ENCODE measurements around the gene PDE4A. TPM values are rescaled to one million over a fixed set of nuclear protein-coding genes. Genes with fewer than 3 reads are reported as not detected.

The PDE4A gene
- total and polyA plus RNA-seq, 4 donors = 0.90 to 2.3 (median 1.3) TPM

GRCh38 chr19:10419200-10419645 is 1.1 kb upstream of the PDE4A start:
- Histone ChIP-seq H3K27me3 (ENCODE audit: control insufficient read depth in 4 of 4, insufficient read depth in 4 of 4, low read length in 3 of 4) (peaks cover 5 to 11% (median 7%) of the 10 kb centered on the region in 4 donors), H3K9me3 (ENCODE audit: control insufficient read depth in 4 of 4, low read length in 3 of 4) (no peaks in the 10 kb centered on the region), H3K4me3 (ENCODE audit: low read depth in 1 of 3, low read length in 3 of 3) (no peak overlapping the region), H3K4me1 (ENCODE audit: control insufficient read depth in 4 of 4, insufficient read depth in 4 of 4, low read length in 3 of 4) (peaks cover 5 to 29% (median 12%) of the 10 kb centered on the region in 4 donors), H3K27ac (ENCODE audit: low read depth in 1 of 2, low read length in 2 of 2) (no peak overlapping the region), H3K9ac (ENCODE audit: low read depth in 1 of 2, low read length in 2 of 2) (no peak overlapping the region), H3K36me3 (ENCODE audit: control insufficient read depth in 4 of 4, insufficient read depth in 3 of 4, low read depth in 1 of 4, low read length in 3 of 4) (no peaks in the 10 kb centered on the region)
- 3% methylated on average over 40 of the region's 40 CpGs for WGBS
- TF ChIP-seq REST (IDR thresholded peaks at IDR 0.05) = no peak
- no peak for TF ChIP-seq RAD21 (IDR thresholded peaks at IDR 0.05)
- TF ChIP-seq, protein P1, sequence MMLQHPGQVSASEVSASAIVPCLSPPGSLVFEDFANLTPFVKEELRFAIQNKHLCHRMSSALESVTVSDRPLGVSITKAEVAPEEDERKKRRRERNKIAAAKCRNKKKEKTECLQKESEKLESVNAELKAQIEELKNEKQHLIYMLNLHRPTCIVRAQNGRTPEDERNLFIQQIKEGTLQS (IDR thresholded peaks at IDR 0.05) = no peak
- TF ChIP-seq TAF1 (conservative IDR thresholded peaks at IDR 0.05) = no peak
- no peak for TF ChIP-seq GABPA (IDR thresholded peaks at IDR 0.05 in 1 of 2, conservative IDR thresholded peaks at IDR 0.05 in 1 of 2)
- no peak for TF ChIP-seq FOXA2 (IDR thresholded peaks at IDR 0.05)
- TF ChIP-seq SP1 (IDR thresholded peaks at IDR 0.05) = no peak
- TF ChIP-seq HNF4G (IDR thresholded peaks at IDR 0.05) = no peak
- no peak for TF ChIP-seq JUND (IDR thresholded peaks at IDR 0.05)
- TF ChIP-seq HNF4A (conservative IDR thresholded peaks at IDR 0.05) = no peak
- no peak for TF ChIP-seq EGR1 (IDR thresholded peaks at IDR 0.05; ENCODE audit: low read depth in 2 of 2)
- TF ChIP-seq YY1 (IDR thresholded peaks at IDR 0.05) = no peak
- TF ChIP-seq, protein P2, sequence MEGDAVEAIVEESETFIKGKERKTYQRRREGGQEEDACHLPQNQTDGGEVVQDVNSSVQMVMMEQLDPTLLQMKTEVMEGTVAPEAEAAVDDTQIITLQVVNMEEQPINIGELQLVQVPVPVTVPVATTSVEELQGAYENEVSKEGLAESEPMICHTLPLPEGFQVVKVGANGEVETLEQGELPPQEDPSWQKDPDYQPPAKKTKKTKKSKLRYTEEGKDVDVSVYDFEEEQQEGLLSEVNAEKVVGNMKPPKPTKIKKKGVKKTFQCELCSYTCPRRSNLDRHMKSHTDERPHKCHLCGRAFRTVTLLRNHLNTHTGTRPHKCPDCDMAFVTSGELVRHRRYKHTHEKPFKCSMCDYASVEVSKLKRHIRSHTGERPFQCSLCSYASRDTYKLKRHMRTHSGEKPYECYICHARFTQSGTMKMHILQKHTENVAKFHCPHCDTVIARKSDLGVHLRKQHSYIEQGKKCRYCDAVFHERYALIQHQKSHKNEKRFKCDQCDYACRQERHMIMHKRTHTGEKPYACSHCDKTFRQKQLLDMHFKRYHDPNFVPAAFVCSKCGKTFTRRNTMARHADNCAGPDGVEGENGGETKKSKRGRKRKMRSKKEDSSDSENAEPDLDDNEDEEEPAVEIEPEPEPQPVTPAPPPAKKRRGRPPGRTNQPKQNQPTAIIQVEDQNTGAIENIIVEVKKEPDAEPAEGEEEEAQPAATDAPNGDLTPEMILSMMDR (IDR thresholded peaks at IDR 0.05; ENCODE audit: low read depth, low read length, missing input control) = no peak
- no peak for TF ChIP-seq MAX (IDR thresholded peaks at IDR 0.05)
- no peak for TF ChIP-seq NR2F2 (IDR thresholded peaks at IDR 0.05)
- TF ChIP-seq RXRA (IDR thresholded peaks at IDR 0.05) = no peak
- DNase-seq (ENCODE audit: low spot score) = no peak

GRCh38 chr19:10419646-10420443 is 493 bp upstream of the PDE4A start:
- Histone ChIP-seq H3K27ac (ENCODE audit: low read depth in 1 of 2, low read length in 2 of 2) (no peak overlapping the region), H3K4me3 (ENCODE audit: low read depth in 1 of 3, low read length in 3 of 3) (no peak overlapping the region), H3K4me1 (ENCODE audit: control insufficient read depth in 4 of 4, insufficient read depth in 4 of 4, low read length in 3 of 4) (peaks cover 7 to 35% (median 17%) of the 10 kb centered on the region in 4 donors), H3K9me3 (ENCODE audit: control insufficient read depth in 4 of 4, low read length in 3 of 4) (no peaks in the 10 kb centered on the region), H3K27me3 (ENCODE audit: control insufficient read depth in 4 of 4, insufficient read depth in 4 of 4, low read length in 3 of 4) (peaks cover 5 to 11% (median 7%) of the 10 kb centered on the region in 4 donors), H3K9ac (ENCODE audit: low read depth in 1 of 2, low read length in 2 of 2) (no peak overlapping the region), H3K36me3 (ENCODE audit: control insufficient read depth in 4 of 4, insufficient read depth in 3 of 4, low read depth in 1 of 4, low read length in 3 of 4) (no peaks in the 10 kb centered on the region)
- TF ChIP-seq HNF4G (IDR thresholded peaks at IDR 0.05) = no peak
- no peak for TF ChIP-seq FOXA1 (IDR thresholded peaks at IDR 0.05)
- no peak for TF ChIP-seq JUND (IDR thresholded peaks at IDR 0.05)
- no peak for TF ChIP-seq RAD21 (IDR thresholded peaks at IDR 0.05)
- no peak for TF ChIP-seq NR2F2 (IDR thresholded peaks at IDR 0.05)
- TF ChIP-seq HNF4A (conservative IDR thresholded peaks at IDR 0.05) = no peak
- TF ChIP-seq, protein P2 (IDR thresholded peaks at IDR 0.05; ENCODE audit: low read depth, low read length, missing input control) = no peak
- no peak for TF ChIP-seq YY1 (IDR thresholded peaks at IDR 0.05)
- TF ChIP-seq MAX (IDR thresholded peaks at IDR 0.05) = no peak
- 3% methylated on average over 61 of the region's 61 CpGs for WGBS
- no peak for DNase-seq (ENCODE audit: low spot score)
